Right lobe of liver (tissue), 6 donors: ENCODE measurements around the gene PLIN5. TPM values are rescaled to one million over a fixed set of nuclear protein-coding genes. Genes with fewer than 3 reads are reported as not detected.

ENCODE experiments used
- ATAC-seq, 4 donors: fragments of 200-7000 bp; cut with Tn5 transposase; one replicate each; pipeline ENCODE4 v1.9.1; 2020; ENCODE audit warnings: mild to moderate bottlenecking in 4 of 4, moderate library complexity in 4 of 4
- DNase-seq, 3 donors: peaks; one replicate each; pipeline ENCODE4 v3.0.0-alpha.2; 2020
- H3K27ac ChIP-seq, 3 donors: fragments of 200-600 bp; one replicate each; pipeline ENCODE4 v1.8.0; 2022
- H3K27me3 ChIP-seq, 2 donors: fragments of 200-600 bp; one replicate each; pipeline ENCODE4 v1.8.0; 2022
- H3K36me3 ChIP-seq, 4 donors: fragments of 200-600 bp; sonication (generic) in 1 of 4; one replicate each; pipeline versions ENCODE4 v1.5.1 to v1.8.0; 2017 to 2022; ENCODE audit warnings: control low read depth in 1 of 4
- H3K4me1 ChIP-seq, 4 donors: fragments of 200-600 bp; sonication (generic) in 1 of 4; one replicate each; pipeline versions ENCODE4 v1.5.1 to v1.8.0; 2017 to 2022; ENCODE audit warnings: control low read depth in 1 of 4
- H3K4me3 ChIP-seq, 3 donors: fragments of 200-600 bp; one replicate each; pipeline ENCODE4 v1.8.0; 2022
- H3K9me3 ChIP-seq, 4 donors: fragments of 200-600 bp; sonication (generic) in 1 of 4; one replicate each; pipeline versions ENCODE4 v1.5.1 to v1.8.0; 2017 to 2022; ENCODE audit warnings: control low read depth in 1 of 4
- POLR2A ChIP-seq: fragments of 450-650 bp; IDR thresholded peaks from one replicate; pipeline ENCODE4 v1.6.1; 2017; ENCODE audit warnings: antibody characterized with exemption, mild to moderate bottlenecking
- WGBS: methylation state at CpG from one replicate; pipeline ENCODE4 v1.1.6; 2018; ENCODE audit warnings: low coverage, low lambda C conversion rate; ENCODE audit not compliant: insufficient coverage; ENCODE audit errors: missing lambda C conversion rate; 5-methylcytosine and 5-hydroxymethylcytosine counted together
- intact Hi-C, 2 donors: fragments of 100-400 bp; cut with DNase I; formaldehyde crosslinking; loops; one replicate each; pipeline versions ENCODE4 v1.11.2 to v1.14.1; 2022
- total RNA-seq, 6 experiments: library from RNA; depleted of rRNA in 2 of 6; stranded (reverse); fragments of >200 nt in 2 of 6; fragmentation: NEBNext Ultra II Directional in 3 of 6; extraction: Animal tissue kit (Norgen Biotek cat#: 25700) in 3 of 6; gene quantifications; one replicate each; pipeline versions ENCODE4 v1.1.0 to v1.2.4, GENCODE V29; 2016 to 2023
- TF ChIP-seq, protein P1 (sequence below), 4 donors: fragments of 200-600 bp in 3 of 4; fragments of 450-650 bp in 1 of 4; IDR thresholded peaks; one replicate each; pipeline versions ENCODE4 v1.5.1 to v1.8.0; 2016 to 2022; ENCODE audit warnings: antibody characterized with exemption in 4 of 4, mild to moderate bottlenecking in 2 of 4
- donor health status: DM: no; HTN: yes; CAD: no.
- donor health status: DM: no; HTN: no; CAD: no.
- donor health status: DM: no; HTN: no; CAD: no.
- donor health status: DM: no; HTN: yes; CAD: no.
- donor health status: DM: no; HTN: yes; CAD: no.

The PLIN5 gene
- total RNA-seq, 6 experiments from 2014 or later = 35.0 to 149 (median 117) TPM

DNA sequence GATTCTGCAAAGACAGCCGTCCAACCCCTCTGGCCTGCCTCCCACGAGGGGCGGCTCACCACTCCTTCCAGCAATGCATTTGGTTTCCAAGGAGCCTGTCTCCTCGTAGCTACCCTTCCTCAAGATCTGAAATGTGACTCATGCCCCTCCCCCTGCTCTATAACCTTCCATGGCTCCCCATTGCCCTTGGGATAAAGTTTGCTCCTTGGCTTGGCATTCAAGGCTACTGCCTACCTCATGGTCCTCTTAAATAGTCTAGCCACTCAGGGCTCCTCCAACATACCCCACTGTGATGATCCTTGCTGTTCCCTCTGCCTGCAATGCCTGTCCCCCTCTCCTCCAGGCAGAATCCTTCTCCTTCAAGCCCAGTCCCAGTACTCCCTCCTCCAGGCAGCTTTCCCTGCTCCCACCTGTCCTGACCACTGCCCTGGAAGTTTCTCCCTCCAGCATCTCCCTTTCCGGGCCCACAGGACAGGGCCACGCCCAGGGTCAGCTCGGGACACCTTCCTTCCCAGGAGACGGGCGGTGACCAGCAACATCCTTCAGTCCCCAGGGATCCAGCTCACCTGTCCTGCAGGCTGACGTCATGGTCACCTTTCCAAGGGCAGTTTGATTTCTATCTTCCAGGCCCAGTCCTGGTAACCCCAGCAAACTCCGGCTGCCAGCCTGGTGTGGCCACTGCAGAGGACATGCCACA, 43.7 kb upstream of the PLIN5 start:
- 54% methylated on average over 6 of the region's 11 CpGs for WGBS
- DNase-seq (no peak), ATAC-seq (no peak)
- Histone ChIP-seq H3K36me3 (no peaks in the 10 kb centered on the region), H3K27ac (no peak overlapping the region), H3K4me1 (no peaks in the 10 kb centered on the region), H3K9me3 (no peaks in the 10 kb centered on the region), H3K4me3 (no peak overlapping the region), H3K27me3 (peaks cover 0 to 5% of the 10 kb centered on the region in 2 donors)
- intact Hi-C loops = loop anchor here (5.0 kb wide), 2 partner anchors 54 to 59 kb away; partner anchors contain the start of gene TNFAIP8L1 (in 1 of the 2)
- TF ChIP-seq POLR2A = no peak

DNA sequence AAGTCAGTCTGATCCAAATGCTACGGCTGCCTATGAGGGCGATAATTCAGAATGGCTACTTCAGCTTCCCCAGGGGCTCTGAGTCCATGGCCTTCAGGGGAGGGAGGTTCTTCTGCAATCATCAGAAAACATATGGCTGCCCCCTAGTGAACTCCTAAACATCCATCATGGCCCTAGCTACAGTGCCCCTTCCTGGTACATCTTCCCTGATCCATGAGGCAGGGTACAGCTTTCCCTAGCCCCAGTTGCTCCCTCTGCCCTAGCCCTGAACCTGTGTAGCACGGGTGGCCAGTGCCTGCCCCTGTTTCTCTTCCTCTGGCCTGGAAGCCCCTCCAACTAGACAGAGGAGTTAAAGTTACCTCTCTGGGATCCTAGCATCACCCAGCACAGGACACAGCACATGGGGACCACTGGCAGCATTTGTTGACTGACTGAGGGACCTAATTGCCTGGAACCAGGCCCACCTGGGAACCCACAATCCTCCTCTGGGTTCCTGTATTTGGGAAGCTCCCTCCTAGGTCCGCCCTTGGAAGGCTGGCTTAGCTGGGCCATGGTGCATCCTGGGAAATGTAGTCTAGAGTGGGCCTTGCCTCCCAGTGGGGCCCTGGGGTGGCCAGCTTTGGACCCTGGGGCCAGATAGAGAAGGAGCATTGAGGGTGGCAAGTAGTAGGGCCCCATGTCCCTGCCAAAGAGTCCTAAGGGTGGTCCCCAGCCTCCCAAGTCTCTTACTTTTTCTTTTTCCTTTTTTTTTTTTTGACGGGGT, 42.2 kb upstream of the PLIN5 start:
- intact Hi-C loops = loop anchor here (5.0 kb wide), 2 partner anchors 55 to 60 kb away; partner anchors contain the start of gene TNFAIP8L1 (in 1 of the 2)
- Histone ChIP-seq H3K27me3 (peaks cover 0 to 5% of the 10 kb centered on the region in 2 donors), H3K4me3 (no peak overlapping the region), H3K36me3 (no peaks in the 10 kb centered on the region), H3K9me3 (no peaks in the 10 kb centered on the region), H3K27ac (no peak overlapping the region), H3K4me1 (no peaks in the 10 kb centered on the region)
- TF ChIP-seq POLR2A = no peak
- TF ChIP-seq, protein P1, sequence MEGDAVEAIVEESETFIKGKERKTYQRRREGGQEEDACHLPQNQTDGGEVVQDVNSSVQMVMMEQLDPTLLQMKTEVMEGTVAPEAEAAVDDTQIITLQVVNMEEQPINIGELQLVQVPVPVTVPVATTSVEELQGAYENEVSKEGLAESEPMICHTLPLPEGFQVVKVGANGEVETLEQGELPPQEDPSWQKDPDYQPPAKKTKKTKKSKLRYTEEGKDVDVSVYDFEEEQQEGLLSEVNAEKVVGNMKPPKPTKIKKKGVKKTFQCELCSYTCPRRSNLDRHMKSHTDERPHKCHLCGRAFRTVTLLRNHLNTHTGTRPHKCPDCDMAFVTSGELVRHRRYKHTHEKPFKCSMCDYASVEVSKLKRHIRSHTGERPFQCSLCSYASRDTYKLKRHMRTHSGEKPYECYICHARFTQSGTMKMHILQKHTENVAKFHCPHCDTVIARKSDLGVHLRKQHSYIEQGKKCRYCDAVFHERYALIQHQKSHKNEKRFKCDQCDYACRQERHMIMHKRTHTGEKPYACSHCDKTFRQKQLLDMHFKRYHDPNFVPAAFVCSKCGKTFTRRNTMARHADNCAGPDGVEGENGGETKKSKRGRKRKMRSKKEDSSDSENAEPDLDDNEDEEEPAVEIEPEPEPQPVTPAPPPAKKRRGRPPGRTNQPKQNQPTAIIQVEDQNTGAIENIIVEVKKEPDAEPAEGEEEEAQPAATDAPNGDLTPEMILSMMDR (IDR thresholded peaks at IDR 0.05) = no peak
- WGBS = 77% methylated on average over 3 of the region's 5 CpGs
- no peak for DNase-seq
- ATAC-seq = peak in 1 of 4 donors; percentile 40

DNA sequence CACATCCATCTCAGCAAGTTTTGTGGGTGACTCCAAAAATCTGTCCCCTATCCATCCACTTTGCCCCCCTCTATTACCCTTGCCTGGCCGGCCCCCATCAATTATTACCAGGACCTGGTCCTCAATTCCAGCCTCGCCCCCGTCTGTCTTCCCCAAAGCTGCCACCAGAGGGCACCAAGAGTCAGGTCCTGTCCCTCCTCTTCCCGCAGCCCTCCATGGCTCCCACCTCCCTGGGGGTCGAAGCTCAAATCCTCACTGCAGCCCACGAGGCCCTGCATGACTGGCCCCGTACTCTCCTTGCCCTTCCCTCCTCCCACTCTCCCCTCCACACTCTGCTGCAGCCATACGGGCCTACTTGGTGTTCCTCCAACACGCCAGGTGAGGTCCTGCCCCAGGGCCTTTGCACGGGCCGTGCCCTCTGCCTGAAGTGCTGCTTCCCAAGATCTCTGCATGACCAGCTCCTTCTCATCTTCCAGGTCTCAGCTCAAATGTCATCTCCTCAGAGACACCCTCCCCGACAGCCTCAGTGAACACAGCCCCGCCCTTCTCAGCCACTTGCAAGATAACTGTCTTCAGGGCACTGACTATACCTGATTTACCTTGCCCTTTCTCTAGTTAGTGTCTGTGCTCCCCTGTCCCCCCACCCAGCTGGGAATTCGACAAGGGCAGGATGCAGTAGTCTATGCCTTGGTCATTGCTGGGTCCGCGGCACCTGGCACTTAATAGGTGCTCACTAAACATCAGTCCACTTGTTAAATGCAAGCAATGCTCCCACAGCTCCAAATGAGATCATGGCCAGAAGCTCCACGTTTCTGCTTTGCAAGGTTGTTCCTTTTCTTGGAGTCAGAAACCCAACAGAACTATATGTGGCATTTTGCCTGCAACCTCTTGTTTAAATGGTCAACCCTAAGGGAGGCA, 41.3 kb upstream of the PLIN5 start:
- H3K27me3 ChIP-seq = peaks cover 0 to 5% of the 10 kb centered on the region in 2 donors
- no peak overlapping the region for H3K27ac ChIP-seq

DNA sequence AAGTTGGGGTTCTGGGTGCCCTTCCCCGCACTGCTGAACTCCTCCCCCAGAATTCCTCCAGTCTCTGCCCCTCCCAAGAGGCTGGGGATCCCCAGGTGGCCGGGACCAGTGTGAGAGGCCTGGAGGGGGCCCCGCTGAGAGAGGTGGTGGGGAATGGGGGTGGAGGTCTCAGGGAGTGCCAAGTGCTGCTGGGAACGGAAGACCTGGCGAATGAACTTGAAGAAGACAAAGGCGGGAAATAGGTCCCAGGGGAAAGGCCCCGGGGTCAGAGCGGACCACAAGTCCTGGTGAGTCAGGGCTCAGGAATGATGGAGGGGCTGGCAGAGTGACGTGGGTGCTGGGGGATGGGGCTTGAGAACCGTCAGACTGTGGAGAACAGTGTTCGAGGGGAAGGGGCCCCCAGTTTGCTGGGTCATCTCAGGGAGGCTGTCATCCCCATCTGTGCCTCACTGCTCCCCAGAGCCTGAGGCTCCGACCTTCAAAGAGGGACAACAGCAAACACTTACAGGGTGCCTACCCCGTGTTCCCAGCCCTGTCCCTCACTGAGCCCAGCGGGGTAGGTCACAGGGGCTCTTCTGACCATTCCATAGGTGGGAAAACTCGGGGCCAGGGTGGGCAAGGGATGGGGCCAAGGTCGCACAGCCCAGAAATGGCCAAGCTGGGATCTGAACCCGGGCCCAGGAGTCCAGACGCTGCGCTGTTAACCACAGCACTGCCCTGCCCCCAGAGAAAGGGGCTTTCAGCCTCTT, 40.4 kb upstream of the PLIN5 start:
- WGBS = 24% methylated on average over 8 of the region's 19 CpGs
- TF ChIP-seq POLR2A = no peak
- peak overlapping the region in 1 of 3 donors; percentile 33 for H3K27ac ChIP-seq
- intact Hi-C loops = loop anchor here (5.0 kb wide), 2 partner anchors 57 to 62 kb away; partner anchors contain the start of gene TNFAIP8L1 (in 1 of the 2)
- H3K4me1 ChIP-seq = no peaks in the 10 kb centered on the region
- ATAC-seq = peak; percentile 30 to 78 (median 54)
- no peak overlapping the region for H3K4me3 ChIP-seq
- peaks cover 0 to 3% of the 10 kb centered on the region in 2 donors for H3K27me3 ChIP-seq
- H3K9me3 ChIP-seq = no peaks in the 10 kb centered on the region
- DNase-seq = peak in 1 of 3 donors; percentile 72
- no peaks in the 10 kb centered on the region for H3K36me3 ChIP-seq

More for the DNA sequence above, 41.3 kb upstream of the PLIN5 start:
- Histone ChIP-seq H3K36me3 (no peaks in the 10 kb centered on the region), H3K4me3 (no peak overlapping the region), H3K9me3 (no peaks in the 10 kb centered on the region), H3K4me1 (no peaks in the 10 kb centered on the region)
- ATAC-seq = peak; percentile 63 to 83 (median 74)
- 48% methylated on average over 17 of the region's 17 CpGs for WGBS
- peak; percentile 62 to 78 (median 75) for DNase-seq
- intact Hi-C loops = loop anchor here (5.0 kb wide), 2 partner anchors 56 to 61 kb away; partner anchors contain the start of gene TNFAIP8L1 (in 1 of the 2)
- TF ChIP-seq POLR2A = no peak
- TF ChIP-seq, protein P1 (IDR thresholded peaks at IDR 0.05) = peak; percentile 64 to 76 (median 72)
